ENCODE data around the gene IL23A. TPM values are rescaled to one million over a fixed set of nuclear protein-coding genes. Genes with fewer than 3 reads are reported as not detected.
"Not testable (repeated sequence)": the region's sequence is repeated elsewhere in the genome, so short reads cannot be mapped to it uniquely, and the experiment has no call there.

The IL23A gene
- total RNA-seq, 1 experiment from 2014 or later, result 5.9 TPM

DNA sequence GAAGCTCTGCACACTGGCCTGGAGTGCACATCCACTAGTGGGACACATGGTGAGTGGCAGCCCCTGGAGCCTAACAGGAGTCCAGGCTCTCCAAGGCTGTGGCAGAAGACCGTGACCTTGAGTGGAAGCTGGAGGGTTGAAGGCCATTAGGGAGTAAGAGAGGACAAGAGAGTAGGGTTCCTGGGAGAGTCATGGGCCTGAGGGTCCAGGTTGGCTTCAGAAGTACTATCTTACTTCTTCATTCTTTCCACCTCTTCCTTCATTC lies 406 bp downstream of the IL23A start:
- H3K9me3 ChIP-seq (ENCODE audit: low read length), result no peaks in the 10 kb centered on the region
- no peak overlapping the region for H3K27ac ChIP-seq (ENCODE audit: low read length)
- H3K4me2 ChIP-seq (ENCODE audit: low read depth, low read length, poor library complexity, severe bottlenecking), result no peak overlapping the region
- H3K4me1 ChIP-seq (ENCODE audit: low read length), result peaks cover 20% of the 10 kb centered on the region
- no peaks in the 10 kb centered on the region for H3K9me2 ChIP-seq (replicated peaks; ENCODE audit: insufficient read depth, low read length)
- no peaks in the 10 kb centered on the region for H4K20me1 ChIP-seq (ENCODE audit: insufficient read depth, low read depth, low read length)
- DNase-seq, result no peak
- no peak overlapping the region for H3K4me3 ChIP-seq (ENCODE audit: low read length)
- H3K36me3 ChIP-seq (ENCODE audit: insufficient read depth, low read length), result no peaks in the 10 kb centered on the region
- no peak overlapping the region for H3K9ac ChIP-seq (ENCODE audit: low read length)
- H3K27me3 ChIP-seq (ENCODE audit: low read length), result no peaks in the 10 kb centered on the region
- no peak overlapping the region for H2AFZ ChIP-seq (ENCODE audit: low read length)
- H3K79me2 ChIP-seq (ENCODE audit: low read length), result peaks cover 3% of the 10 kb centered on the region; the same call in 1 of the 2 replicates

DNA sequence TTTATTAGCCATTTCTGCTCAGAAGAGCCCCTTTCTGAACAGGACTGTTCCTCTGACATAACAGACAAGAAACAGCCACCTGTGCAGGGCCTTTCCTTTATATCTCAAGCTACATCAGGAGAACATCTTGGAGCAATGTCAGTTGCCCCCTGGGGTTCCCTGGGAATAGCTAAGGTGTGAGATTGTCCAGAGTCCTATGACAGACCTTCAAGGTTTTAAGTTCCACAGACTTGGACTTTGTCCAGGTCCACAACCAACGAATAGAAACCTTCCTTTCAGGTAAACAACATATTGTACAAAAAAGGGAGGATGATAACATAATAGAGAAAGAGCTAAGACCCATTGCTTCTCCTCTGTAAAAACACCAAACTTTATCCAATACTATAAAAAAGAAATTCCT lies 2.9 kb downstream of the IL23A start:
- Histone ChIP-seq H3K27me3 (ENCODE audit: low read length) (no peaks in the 10 kb centered on the region), H2AFZ (ENCODE audit: low read length) (no peak overlapping the region), H3K4me3 (ENCODE audit: low read length) (no peak overlapping the region), H3K4me2 (ENCODE audit: low read depth, low read length, poor library complexity, severe bottlenecking) (no peak overlapping the region), H3K9ac (ENCODE audit: low read length) (no peak overlapping the region), H4K20me1 (ENCODE audit: insufficient read depth, low read depth, low read length) (no peaks in the 10 kb centered on the region), H3K9me2 (replicated peaks; ENCODE audit: insufficient read depth, low read length) (no peaks in the 10 kb centered on the region), H3K9me3 (ENCODE audit: low read length) (no peaks in the 10 kb centered on the region), H3K27ac (ENCODE audit: low read length) (no peak overlapping the region), H3K79me2 (ENCODE audit: low read length) (no peaks in the 10 kb centered on the region), H3K4me1 (ENCODE audit: low read length) (peaks cover 7% of the 10 kb centered on the region), H3K36me3 (ENCODE audit: insufficient read depth, low read length) (no peaks in the 10 kb centered on the region)
- no peak for DNase-seq

DNA sequence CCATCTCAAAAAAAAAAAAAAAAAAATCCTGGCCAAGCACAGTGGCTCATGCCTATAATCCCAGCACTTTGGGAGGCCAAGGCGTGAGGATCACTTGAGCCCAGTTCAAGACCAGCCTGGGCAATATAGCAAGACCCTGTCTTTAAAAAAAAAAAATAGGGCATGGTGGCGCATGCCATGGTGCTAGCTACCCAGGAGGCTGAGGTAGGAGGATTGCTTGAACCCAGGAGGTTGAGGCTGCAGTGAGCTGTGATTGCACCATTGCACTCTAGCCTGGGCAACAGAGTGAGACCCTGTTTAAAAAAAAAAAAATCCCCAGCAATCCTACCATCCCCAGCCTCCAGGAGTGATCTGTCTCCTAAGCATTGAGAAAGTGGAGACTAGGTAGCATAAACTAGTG lies 3.6 kb downstream of the IL23A start:
- not testable (repeated sequence) for H3K27ac ChIP-seq (ENCODE audit: low read length); H3K36me3 ChIP-seq (ENCODE audit: insufficient read depth, low read length); H3K9ac ChIP-seq (ENCODE audit: low read length); H3K4me3 ChIP-seq (ENCODE audit: low read length); H2AFZ ChIP-seq (ENCODE audit: low read length); H3K4me1 ChIP-seq (ENCODE audit: low read length); H3K79me2 ChIP-seq (ENCODE audit: low read length); H4K20me1 ChIP-seq (ENCODE audit: insufficient read depth, low read depth, low read length); H3K27me3 ChIP-seq (ENCODE audit: low read length); H3K4me2 ChIP-seq (ENCODE audit: low read depth, low read length, poor library complexity, severe bottlenecking); DNase-seq; H3K9me3 ChIP-seq (ENCODE audit: low read length); H3K9me2 ChIP-seq (replicated peaks; ENCODE audit: insufficient read depth, low read length)

DNA sequence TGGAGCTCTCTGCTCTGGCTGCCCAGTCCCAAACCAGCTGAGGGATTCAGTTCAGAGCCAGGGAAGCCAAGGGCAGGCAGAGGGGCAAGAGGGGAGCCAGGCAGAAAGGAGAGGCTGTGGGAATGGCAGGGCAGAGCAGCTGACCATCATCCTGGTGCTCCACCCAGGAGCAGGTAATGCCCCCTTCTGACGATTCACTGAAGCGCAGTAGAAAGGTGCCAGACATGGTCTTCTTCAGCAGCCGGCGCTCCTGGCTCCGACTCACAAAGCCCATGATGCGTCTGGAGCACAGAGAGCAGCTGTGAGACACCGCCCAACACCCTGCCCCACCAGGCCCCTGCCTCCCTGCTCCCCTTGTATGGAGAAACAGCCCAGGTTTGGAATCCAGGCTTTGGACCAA lies 8.0 kb downstream of the IL23A start:
- DNase-seq, result no peak
- H3K4me3 ChIP-seq (ENCODE audit: low read length), result no peak overlapping the region

DNA sequence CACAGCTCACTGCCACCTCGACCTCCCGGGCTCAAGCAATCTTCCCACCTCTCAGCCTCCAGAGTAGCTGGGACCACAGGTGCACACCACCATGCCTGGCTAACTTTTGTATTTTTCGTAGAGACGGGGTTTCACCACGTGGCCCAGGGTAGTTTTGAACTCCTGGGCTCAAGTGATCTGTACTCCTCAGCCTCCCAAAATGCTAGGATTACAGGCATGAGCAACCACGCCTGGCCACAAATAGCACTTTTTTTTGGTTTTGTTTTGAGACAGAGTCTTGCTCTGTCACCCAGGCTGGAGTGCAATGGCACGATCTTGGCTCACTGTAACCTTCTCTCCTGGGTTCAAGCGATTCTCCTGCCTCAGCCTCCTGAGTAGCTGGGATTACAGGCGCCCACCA lies 8.6 kb downstream of the IL23A start:
- H3K36me3 ChIP-seq (ENCODE audit: insufficient read depth, low read length); H3K4me1 ChIP-seq (ENCODE audit: low read length); H3K27me3 ChIP-seq (ENCODE audit: low read length); H3K9me2 ChIP-seq (replicated peaks; ENCODE audit: insufficient read depth, low read length); H3K4me3 ChIP-seq (ENCODE audit: low read length); H2AFZ ChIP-seq (ENCODE audit: low read length); H3K9ac ChIP-seq (ENCODE audit: low read length); H3K9me3 ChIP-seq (ENCODE audit: low read length); H4K20me1 ChIP-seq (ENCODE audit: insufficient read depth, low read depth, low read length); DNase-seq; H3K4me2 ChIP-seq (ENCODE audit: low read depth, low read length, poor library complexity, severe bottlenecking); H3K27ac ChIP-seq (ENCODE audit: low read length); H3K79me2 ChIP-seq (ENCODE audit: low read length): not testable (repeated sequence)

More for the DNA sequence above, 8.0 kb downstream of the IL23A start:
- no peaks in the 10 kb centered on the region for H4K20me1 ChIP-seq (ENCODE audit: insufficient read depth, low read depth, low read length)
- H3K9me2 ChIP-seq (replicated peaks; ENCODE audit: insufficient read depth, low read length), result no peaks in the 10 kb centered on the region
- H3K79me2 ChIP-seq (ENCODE audit: low read length), result no peaks in the 10 kb centered on the region
- H3K9ac ChIP-seq (ENCODE audit: low read length), result no peak overlapping the region
- no peaks in the 10 kb centered on the region for H3K27me3 ChIP-seq (ENCODE audit: low read length)
- peaks cover 7% of the 10 kb centered on the region; the same call in 1 of the 2 replicates for H3K36me3 ChIP-seq (ENCODE audit: insufficient read depth, low read length)
- no peaks in the 10 kb centered on the region for H3K4me1 ChIP-seq (ENCODE audit: low read length)
- no peaks in the 10 kb centered on the region for H3K9me3 ChIP-seq (ENCODE audit: low read length)
- no peak overlapping the region for H3K4me2 ChIP-seq (ENCODE audit: low read depth, low read length, poor library complexity, severe bottlenecking)
- no peak overlapping the region for H2AFZ ChIP-seq (ENCODE audit: low read length)
- H3K27ac ChIP-seq (ENCODE audit: low read length), result no peak overlapping the region

DNA sequence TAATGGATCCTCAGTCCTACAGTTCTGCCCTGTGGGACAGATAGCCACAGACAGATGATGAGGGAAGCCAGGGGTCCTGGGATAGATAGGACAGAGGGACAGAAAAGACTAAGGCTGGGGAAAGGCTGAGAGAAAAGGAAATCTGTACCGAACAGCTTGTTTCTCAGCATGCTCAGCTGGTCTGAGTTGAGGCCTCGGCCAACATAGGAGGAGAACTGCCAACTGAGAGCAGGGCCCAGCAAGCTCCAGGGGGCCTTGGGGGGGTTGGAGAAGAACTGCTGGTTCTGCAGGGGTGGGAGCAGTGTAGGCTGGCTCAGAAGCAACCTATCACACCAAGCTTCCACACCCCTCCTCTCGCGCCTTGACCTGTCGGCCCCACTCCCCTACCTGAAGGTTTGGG lies 10.1 kb downstream of the IL23A start:
- Histone ChIP-seq H2AFZ (ENCODE audit: low read length) (no peak overlapping the region), H3K9me3 (ENCODE audit: low read length) (no peaks in the 10 kb centered on the region), H3K27me3 (ENCODE audit: low read length) (no peaks in the 10 kb centered on the region), H3K9me2 (replicated peaks; ENCODE audit: insufficient read depth, low read length) (no peaks in the 10 kb centered on the region), H3K4me1 (ENCODE audit: low read length) (no peaks in the 10 kb centered on the region), H3K4me2 (ENCODE audit: low read depth, low read length, poor library complexity, severe bottlenecking) (no peak overlapping the region), H4K20me1 (ENCODE audit: insufficient read depth, low read depth, low read length) (no peaks in the 10 kb centered on the region), H3K36me3 (ENCODE audit: insufficient read depth, low read length) (peaks cover 10% of the 10 kb centered on the region; the same call in 1 of the 2 replicates), H3K4me3 (ENCODE audit: low read length) (no peak overlapping the region), H3K79me2 (ENCODE audit: low read length) (no peaks in the 10 kb centered on the region), H3K9ac (ENCODE audit: low read length) (no peak overlapping the region), H3K27ac (ENCODE audit: low read length) (no peak overlapping the region)
- DNase-seq, result no peak

DNA sequence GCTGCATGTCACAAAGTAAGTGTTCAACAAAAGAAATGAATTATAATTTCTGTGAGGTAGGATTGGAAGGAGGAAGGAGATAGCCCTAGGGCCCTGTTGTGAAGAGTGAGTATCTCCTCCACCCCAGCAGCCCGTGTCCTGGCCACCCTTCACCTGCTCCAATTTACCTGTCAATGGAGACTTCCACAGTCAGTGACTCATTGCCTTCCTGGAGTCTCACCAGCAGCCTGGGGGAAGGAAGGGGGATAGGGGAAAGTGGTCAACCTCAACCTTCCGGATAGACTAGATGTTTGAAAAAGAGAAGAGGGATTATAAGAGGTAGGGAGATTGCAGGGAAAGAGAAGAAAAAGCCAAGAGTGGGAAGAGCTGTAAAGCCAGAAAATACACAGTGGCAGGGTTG lies 12.0 kb downstream of the IL23A start:
- Histone ChIP-seq H3K9me2 (replicated peaks; ENCODE audit: insufficient read depth, low read length) (no peaks in the 10 kb centered on the region), H3K9me3 (ENCODE audit: low read length) (no peaks in the 10 kb centered on the region), H3K27ac (ENCODE audit: low read length) (no peak overlapping the region), H3K36me3 (ENCODE audit: insufficient read depth, low read length) (peaks cover 19% of the 10 kb centered on the region; the same call in 1 of the 2 replicates), H3K4me1 (ENCODE audit: low read length) (no peaks in the 10 kb centered on the region), H3K4me3 (ENCODE audit: low read length) (no peak overlapping the region), H3K79me2 (ENCODE audit: low read length) (no peaks in the 10 kb centered on the region), H3K9ac (ENCODE audit: low read length) (no peak overlapping the region), H3K27me3 (ENCODE audit: low read length) (no peaks in the 10 kb centered on the region), H4K20me1 (ENCODE audit: insufficient read depth, low read depth, low read length) (no peaks in the 10 kb centered on the region), H2AFZ (ENCODE audit: low read length) (no peak overlapping the region), H3K4me2 (ENCODE audit: low read depth, low read length, poor library complexity, severe bottlenecking) (no peak overlapping the region)
- no peak for DNase-seq

DNA sequence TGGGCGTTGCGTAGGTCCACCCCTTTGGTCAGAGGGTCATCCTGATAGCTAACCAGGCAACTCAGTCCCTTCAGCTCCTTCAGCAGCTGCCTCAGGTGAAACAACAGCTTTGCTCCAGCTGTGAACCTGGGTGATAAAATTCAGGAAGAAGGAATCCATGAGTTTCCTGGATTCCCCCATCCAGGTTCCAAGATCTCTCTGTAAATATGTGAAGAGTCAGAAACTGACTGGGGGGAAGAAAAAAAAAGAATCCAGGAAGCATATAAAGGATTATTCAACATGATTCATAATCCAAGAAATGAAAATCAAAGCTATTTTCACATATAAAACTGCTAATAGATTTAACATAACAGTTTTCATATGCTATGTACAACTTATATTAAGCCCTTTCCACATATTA lies 12.6 kb downstream of the IL23A start:
- H3K9me3 ChIP-seq (ENCODE audit: low read length), result no peaks in the 10 kb centered on the region
- no peaks in the 10 kb centered on the region for H3K9me2 ChIP-seq (replicated peaks; ENCODE audit: insufficient read depth, low read length)
- H4K20me1 ChIP-seq (ENCODE audit: insufficient read depth, low read depth, low read length), result no peaks in the 10 kb centered on the region
- H3K9ac ChIP-seq (ENCODE audit: low read length), result no peak overlapping the region
- no peaks in the 10 kb centered on the region for H3K27me3 ChIP-seq (ENCODE audit: low read length)
- no peak overlapping the region for H3K4me2 ChIP-seq (ENCODE audit: low read depth, low read length, poor library complexity, severe bottlenecking)
- no peak overlapping the region for H2AFZ ChIP-seq (ENCODE audit: low read length)
- peaks cover 25% of the 10 kb centered on the region; the same call in 1 of the 2 replicates for H3K36me3 ChIP-seq (ENCODE audit: insufficient read depth, low read length)
- no peak for DNase-seq
- H3K4me1 ChIP-seq (ENCODE audit: low read length), result no peaks in the 10 kb centered on the region
- H3K4me3 ChIP-seq (ENCODE audit: low read length), result no peak overlapping the region
- H3K79me2 ChIP-seq (ENCODE audit: low read length), result no peaks in the 10 kb centered on the region
- H3K27ac ChIP-seq (ENCODE audit: low read length), result no peak overlapping the region

All from Karpas-422 (cell line).